Activated CD8-positive, alpha-beta memory T cell treated with anti-CD3 and anti-CD28 coated beads for 4 hours (primary cell): Measurements from ENCODE around the gene ATL1.
"Not testable (repeated sequence)": the region's sequence is repeated elsewhere in the genome, so short reads cannot be mapped to it uniquely, and the experiment has no call there.

ENCODE experiments used
- DNase-seq, 2 donors: peaks; one replicate each; pipeline ENCODE4 v3.0.0-alpha.2; 2020; ENCODE audit warnings: low read depth in 2 of 2

Gene ATL1

GRCh38 chr14:50534997-50535396 lies 24.9 kb upstream of the ATL1 start:
- DNase-seq, result no peak

GRCh38 chr14:50538034-50538433 lies 21.9 kb upstream of the ATL1 start:
- DNase-seq, result not testable (repeated sequence)

GRCh38 chr14:50539051-50539450 lies 20.9 kb upstream of the ATL1 start:
- DNase-seq, result no peak

- no peak for DNase-seq
These were observed 18.8 kb upstream of the ATL1 start for GRCh38 chr14:50541159-50541567.

- DNase-seq, result peak in 1 of 2 donors; percentile 13
These were observed 17.0 kb upstream of the ATL1 start for GRCh38 chr14:50542941-50543418.

- DNase-seq, result no peak
These were observed 15.0 kb upstream of the ATL1 start for GRCh38 chr14:50544911-50545310.

GRCh38 chr14:50545618-50546017 lies 14.3 kb upstream of the ATL1 start:
- no peak for DNase-seq

GRCh38 chr14:50550294-50550693 lies 9.7 kb upstream of the ATL1 start:
- DNase-seq, result no peak

- no peak for DNase-seq
These were observed 8.1 kb upstream of the ATL1 start for GRCh38 chr14:50551877-50552276.

GRCh38 chr14:50552796-50553195 lies 7.1 kb upstream of the ATL1 start:
- DNase-seq, result not testable (repeated sequence)

- DNase-seq, result peak; percentile 52 to 58
These were observed 963 bp downstream of the ATL1 start for GRCh38 chr14:50560931-50561285.

GRCh38 chr14:50562841-50563240 lies 2.9 kb downstream of the ATL1 start:
- DNase-seq, result no peak

- DNase-seq, result no peak
These were observed 9.8 kb downstream of the ATL1 start for GRCh38 chr14:50569714-50570274.

GRCh38 chr14:50573862-50574261 lies 13.9 kb downstream of the ATL1 start:
- DNase-seq, result no peak

- DNase-seq, result no peak
These were observed 15.8 kb downstream of the ATL1 start for GRCh38 chr14:50575769-50576168.

- no peak for DNase-seq
These were observed 18.0 kb downstream of the ATL1 start for GRCh38 chr14:50577982-50578381.

- no peak for DNase-seq
These were observed 18.5 kb downstream of the ATL1 start for GRCh38 chr14:50578433-50578832.

- DNase-seq, result no peak
These were observed 30.5 kb downstream of the ATL1 start for GRCh38 chr14:50590464-50590863.

GRCh38 chr14:50594577-50595316 lies 34.8 kb downstream of the ATL1 start:
- no peak for DNase-seq

- no peak for DNase-seq
These were observed 38.8 kb downstream of the ATL1 start for GRCh38 chr14:50598765-50599164.

- no peak for DNase-seq
These were observed 39.9 kb downstream of the ATL1 start for GRCh38 chr14:50599700-50600444.

GRCh38 chr14:50600849-50601248 lies 40.9 kb downstream of the ATL1 start:
- no peak for DNase-seq

- no peak for DNase-seq
These were observed 41.4 kb downstream of the ATL1 start for GRCh38 chr14:50601394-50601793.
